ENCODE measurements around the gene OSTC.
"Not testable (repeated sequence)": the region's sequence is repeated elsewhere in the genome, so short reads cannot be mapped to it uniquely, and the experiment has no call there.

Gene OSTC

GRCh38 chr4:108703966-108704365 lies 53.6 kb downstream of the OSTC start:
- DNase-seq (ENCODE audit: low spot score) = no peak
- TF ChIP-seq CTCF (IDR thresholded peaks at IDR 0.05; ENCODE audit: extremely low read depth, insufficient read depth, missing control alignments) = no peak
- in situ Hi-C loops (cut with MboI; ENCODE audit: low pct_unique_long_range_greater_than_20kb, low sequenced_read_pairs, unreplicated experiment) = no loop called here

- no peak for DNase-seq (ENCODE audit: low spot score)
- TF ChIP-seq CTCF (IDR thresholded peaks at IDR 0.05; ENCODE audit: extremely low read depth, insufficient read depth, missing control alignments) = no peak
- in situ Hi-C loops (cut with MboI; ENCODE audit: low pct_unique_long_range_greater_than_20kb, low sequenced_read_pairs, unreplicated experiment) = no loop called here
Measured at GRCh38 chr4:108706289-108706688, 55.9 kb downstream of the OSTC start.

- TF ChIP-seq CTCF (IDR thresholded peaks at IDR 0.05; ENCODE audit: extremely low read depth, insufficient read depth, missing control alignments) = no peak
- in situ Hi-C loops (cut with MboI; ENCODE audit: low pct_unique_long_range_greater_than_20kb, low sequenced_read_pairs, unreplicated experiment) = no loop called here
- DNase-seq (ENCODE audit: low spot score) = no peak
Measured at GRCh38 chr4:108709234-108709633, 58.8 kb downstream of the OSTC start.

- in situ Hi-C loops (cut with MboI; ENCODE audit: low pct_unique_long_range_greater_than_20kb, low sequenced_read_pairs, unreplicated experiment) = no loop called here
- no peak for TF ChIP-seq CTCF (IDR thresholded peaks at IDR 0.05; ENCODE audit: extremely low read depth, insufficient read depth, missing control alignments)
- DNase-seq (ENCODE audit: low spot score) = no peak
Measured at GRCh38 chr4:108709722-108710121, 59.3 kb downstream of the OSTC start.

GRCh38 chr4:108710578-108710977 lies 60.2 kb downstream of the OSTC start:
- DNase-seq (ENCODE audit: low spot score); in situ Hi-C loops (cut with MboI; ENCODE audit: low pct_unique_long_range_greater_than_20kb, low sequenced_read_pairs, unreplicated experiment): not testable (repeated sequence)

- no peak for DNase-seq (ENCODE audit: low spot score)
- no peak for TF ChIP-seq CTCF (IDR thresholded peaks at IDR 0.05; ENCODE audit: extremely low read depth, insufficient read depth, missing control alignments)
- in situ Hi-C loops (cut with MboI; ENCODE audit: low pct_unique_long_range_greater_than_20kb, low sequenced_read_pairs, unreplicated experiment) = no loop called here
Measured at GRCh38 chr4:108714880-108715279, 64.5 kb downstream of the OSTC start.

- no peak for DNase-seq (ENCODE audit: low spot score)
- in situ Hi-C loops (cut with MboI; ENCODE audit: low pct_unique_long_range_greater_than_20kb, low sequenced_read_pairs, unreplicated experiment) = no loop called here
- TF ChIP-seq CTCF (IDR thresholded peaks at IDR 0.05; ENCODE audit: extremely low read depth, insufficient read depth, missing control alignments) = no peak
Measured at GRCh38 chr4:108716340-108716739, 65.9 kb downstream of the OSTC start.
